ENCODE measurements around the gene SPATA24.

DNA sequence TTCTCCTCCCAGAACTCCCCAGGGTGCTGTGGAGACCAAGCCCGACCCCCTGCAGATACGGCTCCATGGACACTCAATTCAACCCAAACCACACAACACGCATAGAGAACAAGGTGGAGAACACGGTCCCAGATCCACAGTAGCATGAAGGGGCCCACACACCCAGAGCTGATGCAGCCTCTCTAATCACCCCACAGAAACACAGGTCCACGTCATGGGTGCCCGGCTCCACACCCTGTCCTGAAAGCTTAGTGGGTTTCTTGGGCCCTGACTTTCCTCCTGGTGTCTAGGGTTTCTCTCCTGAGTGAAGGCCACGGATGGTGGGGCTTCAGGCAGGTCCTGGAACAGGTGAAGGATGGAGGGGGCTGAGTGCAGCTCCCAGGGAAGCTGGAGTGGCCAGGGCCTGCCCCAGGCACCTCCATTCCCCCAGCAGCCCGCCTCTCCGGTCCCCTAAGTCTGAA is 19.3 kb downstream of the SPATA24 start:
- TF ChIP-seq SRF (IDR thresholded peaks at IDR 0.05; ENCODE audit: low read depth, low read length) = no peak
- no peak for TF ChIP-seq EP300 (IDR thresholded peaks at IDR 0.05; ENCODE audit: low read depth in 2 of 2, low read length in 2 of 2)
- no peak for TF ChIP-seq EP300 (CRISPR knock-in tag; IDR thresholded peaks at IDR 0.05; ENCODE audit: borderline replicate concordance)
- TF ChIP-seq, protein P1, sequence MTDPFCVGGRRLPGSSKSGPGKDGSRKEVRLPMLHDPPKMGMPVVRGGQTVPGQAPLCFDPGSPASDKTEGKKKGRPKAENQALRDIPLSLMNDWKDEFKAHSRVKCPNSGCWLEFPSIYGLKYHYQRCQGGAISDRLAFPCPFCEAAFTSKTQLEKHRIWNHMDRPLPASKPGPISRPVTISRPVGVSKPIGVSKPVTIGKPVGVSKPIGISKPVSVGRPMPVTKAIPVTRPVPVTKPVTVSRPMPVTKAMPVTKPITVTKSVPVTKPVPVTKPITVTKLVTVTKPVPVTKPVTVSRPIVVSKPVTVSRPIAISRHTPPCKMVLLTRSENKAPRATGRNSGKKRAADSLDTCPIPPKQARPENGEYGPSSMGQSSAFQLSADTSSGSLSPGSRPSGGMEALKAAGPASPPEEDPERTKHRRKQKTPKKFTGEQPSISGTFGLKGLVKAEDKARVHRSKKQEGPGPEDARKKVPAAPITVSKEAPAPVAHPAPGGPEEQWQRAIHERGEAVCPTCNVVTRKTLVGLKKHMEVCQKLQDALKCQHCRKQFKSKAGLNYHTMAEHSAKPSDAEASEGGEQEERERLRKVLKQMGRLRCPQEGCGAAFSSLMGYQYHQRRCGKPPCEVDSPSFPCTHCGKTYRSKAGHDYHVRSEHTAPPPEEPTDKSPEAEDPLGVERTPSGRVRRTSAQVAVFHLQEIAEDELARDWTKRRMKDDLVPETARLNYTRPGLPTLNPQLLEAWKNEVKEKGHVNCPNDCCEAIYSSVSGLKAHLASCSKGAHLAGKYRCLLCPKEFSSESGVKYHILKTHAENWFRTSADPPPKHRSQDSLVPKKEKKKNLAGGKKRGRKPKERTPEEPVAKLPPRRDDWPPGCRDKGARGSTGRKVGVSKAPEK (CRISPR knock-in tag; IDR thresholded peaks at IDR 0.05; ENCODE audit: borderline replicate concordance) = no peak
- no peak for TF ChIP-seq SETDB1 (CRISPR knock-in tag; IDR thresholded peaks at IDR 0.05; ENCODE audit: borderline replicate concordance)
- no peak for TF ChIP-seq ZNF484 (CRISPR knock-in tag; IDR thresholded peaks at IDR 0.05; ENCODE audit: borderline replicate concordance, low read depth)
- TF ChIP-seq, protein P2, sequence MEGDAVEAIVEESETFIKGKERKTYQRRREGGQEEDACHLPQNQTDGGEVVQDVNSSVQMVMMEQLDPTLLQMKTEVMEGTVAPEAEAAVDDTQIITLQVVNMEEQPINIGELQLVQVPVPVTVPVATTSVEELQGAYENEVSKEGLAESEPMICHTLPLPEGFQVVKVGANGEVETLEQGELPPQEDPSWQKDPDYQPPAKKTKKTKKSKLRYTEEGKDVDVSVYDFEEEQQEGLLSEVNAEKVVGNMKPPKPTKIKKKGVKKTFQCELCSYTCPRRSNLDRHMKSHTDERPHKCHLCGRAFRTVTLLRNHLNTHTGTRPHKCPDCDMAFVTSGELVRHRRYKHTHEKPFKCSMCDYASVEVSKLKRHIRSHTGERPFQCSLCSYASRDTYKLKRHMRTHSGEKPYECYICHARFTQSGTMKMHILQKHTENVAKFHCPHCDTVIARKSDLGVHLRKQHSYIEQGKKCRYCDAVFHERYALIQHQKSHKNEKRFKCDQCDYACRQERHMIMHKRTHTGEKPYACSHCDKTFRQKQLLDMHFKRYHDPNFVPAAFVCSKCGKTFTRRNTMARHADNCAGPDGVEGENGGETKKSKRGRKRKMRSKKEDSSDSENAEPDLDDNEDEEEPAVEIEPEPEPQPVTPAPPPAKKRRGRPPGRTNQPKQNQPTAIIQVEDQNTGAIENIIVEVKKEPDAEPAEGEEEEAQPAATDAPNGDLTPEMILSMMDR (CRISPR knock-in tag; IDR thresholded peaks at IDR 0.05) = no peak
- TF ChIP-seq PHF20 (CRISPR knock-in tag; IDR thresholded peaks at IDR 0.05) = no peak
- no peak for TF ChIP-seq KDM5B (CRISPR knock-in tag; IDR thresholded peaks at IDR 0.05; ENCODE audit: borderline replicate concordance)
- TF ChIP-seq MEIS2 (CRISPR knock-in tag; IDR thresholded peaks at IDR 0.05) = no peak
- no peak for TF ChIP-seq GPN1 (CRISPR knock-in tag; IDR thresholded peaks at IDR 0.05; ENCODE audit: borderline replicate concordance)
- TF ChIP-seq TRIM22 (IDR thresholded peaks at IDR 0.05) = no peak

All from HepG2 (cell line).